Activated naive CD8-positive, alpha-beta T cell treated with anti-CD3 and anti-CD28 coated beads for 36 hours (primary cell): ENCODE results near the gene TTLL8. TPM values are rescaled to one million over a fixed set of nuclear protein-coding genes. Genes with fewer than 3 reads are reported as not detected.

Source experiments
- DNase-seq: peaks from one replicate; pipeline ENCODE4 v3.0.0; 2021
- H3K27ac Mint-ChIP-seq: one replicate; pipeline ENCODE4 v1.8.0; 2022; ENCODE audit warnings: mild to moderate bottlenecking, moderate library complexity, mixed read lengths
- H3K27me3 Mint-ChIP-seq: one replicate; pipeline ENCODE4 v1.8.0; 2022; ENCODE audit warnings: mild to moderate bottlenecking, mixed read lengths
- H3K36me3 Mint-ChIP-seq: one replicate; pipeline ENCODE4 v1.8.0; 2021; ENCODE audit warnings: mild to moderate bottlenecking, mixed read lengths
- H3K4me1 Mint-ChIP-seq: one replicate; pipeline ENCODE4 v1.8.0; 2021; ENCODE audit warnings: mixed read lengths
- H3K4me3 Mint-ChIP-seq: one replicate; pipeline ENCODE4 v1.8.0; 2022; ENCODE audit warnings: mild to moderate bottlenecking, moderate library complexity, mixed read lengths
- H3K9me3 Mint-ChIP-seq: one replicate; pipeline ENCODE4 v1.8.0; 2022; ENCODE audit warnings: mixed read lengths
- total RNA-seq, 2 experiments: library from RNA; stranded (reverse); gene quantifications; one replicate each; pipeline ENCODE4 v1.2.3, GENCODE V29; 2021

The TTLL8 gene
- total RNA-seq, 2 experiments from 2014 or later = not detected

DNA sequence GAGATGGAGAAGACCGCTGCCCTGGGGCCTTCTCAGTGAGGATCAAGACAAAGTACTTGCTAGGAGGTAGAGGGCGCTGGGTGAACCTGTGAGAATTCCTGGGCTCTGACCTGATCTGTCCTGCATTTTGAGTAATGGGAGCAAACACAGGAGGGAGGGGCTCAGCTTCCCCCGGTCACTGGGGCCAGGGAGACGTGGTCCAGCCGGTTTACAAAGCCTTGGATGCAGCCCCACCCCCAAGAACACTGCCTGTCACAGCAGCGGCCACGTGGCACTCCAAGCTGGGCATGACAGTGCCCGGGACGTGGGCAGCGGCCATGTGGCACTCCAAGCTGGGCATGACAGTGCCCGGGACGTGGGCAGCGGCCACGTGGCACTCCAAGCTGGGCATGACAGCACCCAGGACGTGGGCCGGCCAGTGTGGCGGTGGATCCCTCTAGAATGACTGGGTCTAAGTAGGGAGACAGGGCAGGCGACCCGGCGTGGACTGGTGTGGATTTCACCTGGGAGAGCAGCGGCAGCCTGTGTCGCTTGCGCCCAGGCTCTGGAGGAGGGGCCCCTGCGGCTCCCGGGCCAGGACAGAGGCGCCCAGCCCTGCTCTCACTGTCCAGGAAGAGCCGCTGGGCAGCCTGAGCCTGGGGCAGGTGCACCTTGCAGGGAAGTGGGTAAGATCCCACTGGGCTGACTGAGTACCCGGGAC is 2.5 kb upstream of the TTLL8 start:
- Mint-ChIP-seq H3K27me3 (peaks cover 45% of the 10 kb centered on the region), H3K4me1 (no peaks in the 10 kb centered on the region), H3K27ac (no peak overlapping the region), H3K36me3 (no peaks in the 10 kb centered on the region), H3K4me3 (no peak overlapping the region), H3K9me3 (no peaks in the 10 kb centered on the region)
- DNase-seq = no peak

DNA sequence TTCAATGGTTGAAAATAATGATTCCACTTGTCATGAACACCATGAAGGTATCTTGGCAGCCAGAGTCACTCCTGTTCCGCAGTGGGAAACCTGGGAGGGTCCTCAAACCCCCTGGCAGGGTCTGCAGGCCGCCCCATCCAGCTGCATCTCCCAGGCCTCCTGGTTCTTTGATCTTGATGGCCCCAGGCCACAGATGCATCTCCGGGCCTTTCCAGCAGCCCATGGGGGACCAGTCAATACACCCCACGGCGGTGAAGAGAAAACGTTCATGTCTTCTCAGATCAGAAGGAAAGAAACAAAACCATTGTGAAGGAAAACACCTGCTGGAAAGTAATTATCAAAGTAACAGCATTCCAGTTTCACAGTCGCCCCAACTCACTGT is 1.8 kb upstream of the TTLL8 start:
- H3K4me1 Mint-ChIP-seq = no peaks in the 10 kb centered on the region
- no peak for DNase-seq
- H3K9me3 Mint-ChIP-seq = no peaks in the 10 kb centered on the region
- no peaks in the 10 kb centered on the region for H3K36me3 Mint-ChIP-seq
- H3K4me3 Mint-ChIP-seq = no peak overlapping the region
- H3K27ac Mint-ChIP-seq = no peak overlapping the region
- H3K27me3 Mint-ChIP-seq = peaks cover 50% of the 10 kb centered on the region

DNA sequence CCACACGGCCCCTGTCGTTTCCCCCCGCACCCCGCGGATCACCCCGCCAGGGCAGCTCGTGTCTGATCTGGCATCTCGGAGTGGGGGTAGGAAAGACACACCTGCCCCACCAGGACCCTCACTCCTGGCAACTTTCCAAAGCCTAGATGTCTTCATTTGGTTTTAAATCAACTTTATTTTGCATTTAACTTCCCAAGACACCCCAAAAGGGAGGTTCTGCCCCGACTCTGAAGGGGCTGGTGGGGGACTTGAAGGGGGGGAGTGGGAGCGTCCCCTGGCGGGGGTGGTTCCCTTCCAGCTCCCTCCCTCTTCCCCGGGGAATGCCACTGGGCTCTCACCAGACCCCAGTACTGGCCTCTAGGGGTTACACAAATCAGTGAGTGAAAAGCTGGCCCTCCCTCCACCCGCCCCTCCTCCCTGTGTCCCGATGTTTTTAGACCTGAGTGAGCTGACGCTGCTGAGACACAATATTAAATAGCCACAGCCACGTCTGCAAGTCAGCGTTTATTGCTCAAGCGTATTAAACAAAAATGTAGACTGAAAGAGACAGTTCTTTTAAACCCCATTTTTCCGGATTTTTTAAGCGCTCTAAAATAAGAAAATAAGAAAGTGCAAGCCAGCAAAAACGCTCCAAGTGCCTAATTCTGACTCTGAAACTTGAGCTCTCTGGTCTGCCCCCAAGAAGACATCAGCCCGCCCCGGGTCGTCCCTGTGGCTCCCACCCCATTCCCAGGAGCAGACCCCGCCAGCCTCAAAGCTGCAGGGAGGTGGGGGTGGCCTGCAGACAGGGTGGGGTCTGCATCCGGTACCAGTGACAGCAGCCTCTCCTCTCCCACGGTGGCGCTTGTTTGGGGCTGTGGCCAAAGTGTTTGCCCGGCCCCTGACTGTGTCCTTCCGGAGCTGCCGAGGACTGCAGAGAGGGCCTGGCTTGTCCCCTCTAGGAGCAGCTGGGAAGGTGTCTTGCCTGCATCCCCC is 1.1 kb upstream of the TTLL8 start:
- H3K9me3 Mint-ChIP-seq = no peaks in the 10 kb centered on the region

DNA sequence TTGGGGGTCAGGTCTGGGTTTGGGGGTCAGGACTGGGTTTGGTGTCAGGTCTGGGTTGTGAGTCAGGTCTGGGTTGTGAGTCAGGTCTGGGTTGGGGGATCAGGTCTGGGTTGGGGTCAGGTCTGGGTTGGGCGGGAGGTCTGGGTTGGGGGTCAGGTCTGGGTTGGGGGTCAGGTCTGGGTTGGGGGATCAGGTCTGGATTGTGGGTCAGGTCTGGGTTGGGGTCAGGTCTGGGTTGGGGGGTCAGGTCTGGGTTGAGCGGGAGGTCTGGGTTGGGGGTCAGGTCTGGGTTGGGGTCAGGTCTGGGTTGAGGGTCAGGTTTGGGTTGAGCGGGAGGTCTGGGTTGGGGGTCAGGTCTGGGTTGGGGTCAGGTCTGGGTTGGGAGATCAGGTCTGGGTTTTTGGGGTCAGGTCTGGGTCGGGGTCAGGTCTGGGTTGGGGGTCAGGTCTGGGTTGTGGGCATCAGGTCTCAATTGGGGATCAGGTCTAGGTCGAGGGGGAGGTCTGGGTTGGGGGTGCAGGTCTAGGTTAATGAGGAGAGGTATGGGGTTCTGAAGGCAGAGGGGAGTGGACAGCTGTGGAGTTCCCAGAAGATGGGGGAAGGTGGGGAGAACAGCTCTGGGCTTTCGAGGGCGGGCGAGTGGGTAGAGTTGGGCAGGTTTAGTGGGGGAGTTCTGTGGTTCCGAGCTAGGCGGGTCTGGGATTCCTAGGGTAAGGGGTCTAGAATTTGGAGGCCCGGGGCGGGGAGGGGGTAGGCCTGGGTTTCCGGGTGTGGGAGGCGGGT is 629 bp downstream of the TTLL8 start:
- DNase-seq = no peak
- Mint-ChIP-seq H3K27ac (no peak overlapping the region), H3K36me3 (peaks cover 1% of the 10 kb centered on the region), H3K4me1 (no peaks in the 10 kb centered on the region), H3K27me3 (peaks cover 62% of the 10 kb centered on the region), H3K9me3 (peaks cover 4% of the 10 kb centered on the region), H3K4me3 (no peak overlapping the region)

More for the DNA sequence above, 1.1 kb upstream of the TTLL8 start:
- H3K27me3 Mint-ChIP-seq = peaks cover 55% of the 10 kb centered on the region
- H3K4me3 Mint-ChIP-seq = peak overlapping the region; percentile 18
- no peaks in the 10 kb centered on the region for H3K36me3 Mint-ChIP-seq
- H3K27ac Mint-ChIP-seq = no peak overlapping the region
- no peak for DNase-seq
- H3K4me1 Mint-ChIP-seq = no peaks in the 10 kb centered on the region

DNA sequence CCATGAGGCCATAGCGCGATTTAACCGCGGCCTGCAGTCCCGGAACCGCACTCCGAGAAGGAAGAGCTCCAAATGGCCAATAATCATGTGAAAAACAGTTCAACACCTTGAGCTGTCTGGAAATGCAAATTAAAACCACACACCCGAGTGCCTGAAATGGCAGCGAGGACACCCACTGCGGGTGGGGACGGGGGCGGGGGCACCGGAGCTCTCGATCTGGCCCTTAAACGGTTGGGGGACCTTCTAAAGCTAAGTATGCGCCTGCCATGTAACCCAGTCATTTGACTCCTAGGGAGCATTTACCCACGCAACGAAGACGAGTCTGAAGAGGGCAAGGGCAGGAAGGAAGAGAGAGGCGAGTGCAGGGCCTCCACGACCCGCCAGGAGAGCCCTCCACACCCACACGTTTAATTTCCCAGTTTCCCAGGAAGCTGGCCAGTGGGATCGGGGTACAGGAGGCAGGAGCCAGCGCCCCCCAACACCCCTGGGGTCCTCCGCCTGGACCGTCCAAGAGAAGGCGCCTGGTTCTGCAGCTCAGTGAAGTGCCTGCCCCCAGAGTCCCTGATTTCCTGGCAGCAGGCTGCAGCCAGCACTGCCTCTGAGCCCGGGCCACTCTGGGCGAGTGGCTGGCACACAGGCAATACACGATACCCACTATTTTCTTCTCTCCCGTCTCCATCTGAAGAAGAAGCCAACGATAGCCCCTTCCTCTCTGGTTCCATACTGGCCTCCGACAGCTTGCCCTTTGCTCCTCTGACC is 1.7 kb downstream of the TTLL8 start:
- no peak overlapping the region for H3K27ac Mint-ChIP-seq
- no peaks in the 10 kb centered on the region for H3K4me1 Mint-ChIP-seq
- DNase-seq = no peak
- H3K9me3 Mint-ChIP-seq = peaks cover 4% of the 10 kb centered on the region
- H3K36me3 Mint-ChIP-seq = peaks cover 1% of the 10 kb centered on the region
- H3K27me3 Mint-ChIP-seq = peaks cover 65% of the 10 kb centered on the region
- H3K4me3 Mint-ChIP-seq = no peak overlapping the region

DNA sequence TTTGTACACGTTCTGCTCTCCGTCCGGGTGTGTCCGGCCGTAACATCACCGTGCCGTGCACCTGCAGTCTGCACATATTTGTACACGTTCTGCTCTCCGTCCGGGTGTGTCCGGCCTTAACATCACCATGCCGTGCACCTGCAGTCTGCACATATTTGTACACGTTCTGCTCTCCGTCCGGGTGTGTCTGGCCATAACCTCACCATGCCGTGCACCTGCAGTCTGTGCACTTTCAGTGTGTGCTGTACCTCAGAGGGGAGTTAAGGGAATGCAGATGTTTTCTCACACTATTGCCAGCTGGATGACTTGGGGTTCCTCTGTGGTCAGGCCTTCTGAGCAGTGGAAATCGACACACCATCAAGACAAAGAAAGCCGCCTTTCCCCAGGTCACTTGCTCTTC is 4.2 kb downstream of the TTLL8 start:
- H3K36me3 Mint-ChIP-seq = peaks cover 1% of the 10 kb centered on the region
- H3K4me1 Mint-ChIP-seq = no peaks in the 10 kb centered on the region
- peaks cover 47% of the 10 kb centered on the region for H3K27me3 Mint-ChIP-seq
- no peak overlapping the region for H3K4me3 Mint-ChIP-seq
- no peak overlapping the region for H3K27ac Mint-ChIP-seq
- no peak for DNase-seq
- peaks cover 4% of the 10 kb centered on the region for H3K9me3 Mint-ChIP-seq

DNA sequence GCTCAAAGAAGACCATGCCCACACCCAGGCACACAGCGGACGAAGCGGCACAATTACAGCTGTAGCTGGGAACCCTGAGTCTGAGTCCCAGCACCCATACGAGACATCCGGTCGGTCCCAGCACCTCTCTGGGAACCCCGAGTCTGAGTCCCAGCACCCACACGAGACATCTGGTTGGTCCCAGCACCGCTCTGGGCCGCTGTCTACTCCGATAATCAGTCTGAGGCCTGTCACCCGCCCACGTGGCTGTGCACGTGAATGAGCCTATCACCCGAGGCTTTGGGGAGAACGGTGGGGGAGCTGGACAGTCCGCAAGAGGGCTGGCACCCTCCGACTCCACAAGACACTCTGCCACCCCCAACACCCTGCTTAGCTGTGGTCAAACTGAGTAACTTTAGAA is 6.2 kb downstream of the TTLL8 start:
- no peak for DNase-seq
- Mint-ChIP-seq H3K9me3 (peaks cover 4% of the 10 kb centered on the region), H3K4me3 (no peak overlapping the region), H3K4me1 (no peaks in the 10 kb centered on the region), H3K27ac (no peak overlapping the region), H3K27me3 (peaks cover 34% of the 10 kb centered on the region), H3K36me3 (peaks cover 1% of the 10 kb centered on the region)

DNA sequence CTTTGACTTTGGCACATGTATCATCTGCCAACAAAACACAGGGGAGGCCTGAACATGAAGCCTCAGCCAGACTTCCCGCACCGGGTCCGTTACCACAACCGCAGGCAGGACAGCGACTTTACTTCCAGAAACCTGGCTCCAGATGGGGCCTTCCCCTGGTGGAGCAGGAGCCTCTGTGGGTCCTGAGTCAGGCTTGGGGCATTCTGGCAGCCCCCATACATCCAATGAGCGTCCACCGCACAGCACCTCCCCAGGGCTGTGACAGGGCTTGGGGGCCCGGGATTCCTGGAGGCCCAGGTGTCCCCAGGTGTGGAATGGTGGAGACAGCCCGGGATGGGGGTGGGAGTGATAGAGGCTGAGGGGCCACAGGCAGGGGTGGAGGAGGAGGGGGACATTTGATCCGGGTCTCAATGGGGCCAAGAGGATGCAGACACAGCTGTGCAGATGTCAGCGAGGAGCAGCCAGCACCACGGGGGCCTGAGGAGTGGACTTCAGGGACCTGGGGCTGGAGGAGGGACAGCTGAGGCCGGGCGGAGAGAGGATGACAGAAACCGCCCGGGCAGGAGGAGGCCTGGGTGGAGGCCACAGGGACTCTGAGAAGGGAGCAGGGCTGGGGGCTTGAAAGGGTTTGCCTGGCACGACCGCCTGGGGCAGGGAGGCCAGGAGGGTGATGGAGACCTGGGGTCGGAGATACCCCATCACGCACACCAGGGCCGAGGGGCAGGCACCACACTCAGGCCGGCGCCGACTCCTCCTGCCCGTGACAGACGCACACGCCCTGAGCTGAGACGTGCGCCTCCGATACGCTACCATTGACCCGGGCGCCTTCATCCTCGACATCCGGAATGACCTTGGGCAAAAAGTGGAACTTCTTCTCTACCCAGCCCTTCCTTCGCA is 8.6 kb downstream of the TTLL8 start:
- Mint-ChIP-seq H3K4me1 (peaks cover 4% of the 10 kb centered on the region), H3K9me3 (peaks cover 4% of the 10 kb centered on the region), H3K27ac (no peak overlapping the region), H3K36me3 (peaks cover 1% of the 10 kb centered on the region), H3K4me3 (no peak overlapping the region), H3K27me3 (peaks cover 16% of the 10 kb centered on the region)
- DNase-seq = no peak

DNA sequence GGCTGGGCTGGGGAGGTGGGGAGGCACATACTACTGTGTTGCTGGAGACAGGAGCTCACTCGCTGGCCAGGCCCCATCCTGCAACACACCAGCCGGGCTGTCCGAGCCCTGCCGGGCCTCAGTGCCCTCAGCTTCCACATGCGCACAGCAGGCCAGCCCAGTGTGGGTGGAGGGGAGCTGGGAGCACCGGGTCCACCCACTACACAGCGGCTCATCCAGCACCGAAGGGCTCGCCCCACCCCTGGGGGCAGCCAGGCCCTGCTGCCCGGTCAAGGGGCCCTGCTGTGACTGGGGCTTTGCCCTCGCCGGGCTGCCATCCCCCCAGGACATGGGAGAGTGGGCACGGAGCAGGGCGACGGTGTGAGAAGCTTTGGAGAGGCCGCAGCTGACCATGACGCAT is 9.3 kb downstream of the TTLL8 start:
- H3K4me3 Mint-ChIP-seq = no peak overlapping the region
- peaks cover under 1% of the 10 kb centered on the region for H3K36me3 Mint-ChIP-seq
- H3K9me3 Mint-ChIP-seq = peaks cover 4% of the 10 kb centered on the region
- H3K27ac Mint-ChIP-seq = no peak overlapping the region
- peaks cover 17% of the 10 kb centered on the region for H3K27me3 Mint-ChIP-seq
- peaks cover 6% of the 10 kb centered on the region for H3K4me1 Mint-ChIP-seq
- DNase-seq = no peak

DNA sequence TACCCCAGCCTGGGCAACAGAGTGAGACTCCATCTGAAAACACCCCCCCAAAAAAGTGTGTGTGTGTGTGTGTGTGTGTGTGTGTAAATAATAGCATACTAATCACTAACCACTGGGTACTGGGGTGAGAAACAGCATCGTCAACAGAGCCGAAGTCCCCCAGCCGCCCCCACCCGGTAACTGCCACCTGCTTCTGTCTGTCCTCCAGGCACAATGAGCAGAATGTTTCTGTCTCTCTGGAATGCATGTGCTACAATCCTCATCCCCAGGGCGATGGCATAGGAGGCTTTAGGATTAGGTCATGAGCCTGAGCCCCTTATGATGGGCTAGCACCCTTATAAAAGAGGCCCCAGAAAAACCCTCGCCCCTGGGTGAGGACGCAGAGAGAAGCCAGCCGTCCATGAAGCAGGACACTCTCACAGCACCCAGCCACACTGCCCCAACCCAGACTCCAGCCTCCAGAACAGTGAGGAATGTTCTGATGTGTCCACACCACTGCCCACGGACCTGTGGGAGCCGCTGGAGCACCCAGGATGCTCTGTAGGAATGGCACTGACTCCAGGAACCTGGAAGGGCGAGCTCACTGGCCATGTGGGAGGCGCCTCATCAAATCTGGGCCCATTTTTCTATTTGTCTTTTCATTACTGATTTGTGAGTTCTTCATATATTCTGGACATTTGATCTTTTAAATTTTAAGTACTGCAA is 9.9 kb downstream of the TTLL8 start:
- peaks cover 5% of the 10 kb centered on the region for H3K9me3 Mint-ChIP-seq
- peaks cover 19% of the 10 kb centered on the region for H3K27me3 Mint-ChIP-seq
- no peaks in the 10 kb centered on the region for H3K36me3 Mint-ChIP-seq
- H3K4me1 Mint-ChIP-seq = peaks cover 6% of the 10 kb centered on the region
- no peak overlapping the region for H3K27ac Mint-ChIP-seq
- H3K4me3 Mint-ChIP-seq = no peak overlapping the region
- no peak for DNase-seq

DNA sequence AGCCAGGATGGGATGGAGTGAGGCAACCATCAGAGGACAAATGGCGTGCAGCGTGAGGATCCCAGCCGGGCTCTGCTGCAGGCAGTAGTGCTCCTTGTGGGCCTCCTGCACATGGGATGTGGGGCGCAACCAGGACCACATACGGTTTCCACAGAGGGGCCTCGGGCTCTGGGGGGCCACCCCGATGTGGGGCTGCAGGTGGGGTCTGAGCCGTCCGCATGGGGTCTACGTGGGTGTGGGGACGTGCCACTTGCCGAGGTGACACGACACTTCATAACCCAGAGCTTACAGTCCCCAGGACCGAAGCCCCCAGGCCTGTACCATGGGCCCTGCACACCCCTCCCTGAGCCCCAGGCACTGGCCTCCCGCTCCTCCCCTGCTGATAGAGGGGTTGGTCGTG is 10.8 kb downstream of the TTLL8 start:
- peaks cover 6% of the 10 kb centered on the region for H3K4me1 Mint-ChIP-seq

DNA sequence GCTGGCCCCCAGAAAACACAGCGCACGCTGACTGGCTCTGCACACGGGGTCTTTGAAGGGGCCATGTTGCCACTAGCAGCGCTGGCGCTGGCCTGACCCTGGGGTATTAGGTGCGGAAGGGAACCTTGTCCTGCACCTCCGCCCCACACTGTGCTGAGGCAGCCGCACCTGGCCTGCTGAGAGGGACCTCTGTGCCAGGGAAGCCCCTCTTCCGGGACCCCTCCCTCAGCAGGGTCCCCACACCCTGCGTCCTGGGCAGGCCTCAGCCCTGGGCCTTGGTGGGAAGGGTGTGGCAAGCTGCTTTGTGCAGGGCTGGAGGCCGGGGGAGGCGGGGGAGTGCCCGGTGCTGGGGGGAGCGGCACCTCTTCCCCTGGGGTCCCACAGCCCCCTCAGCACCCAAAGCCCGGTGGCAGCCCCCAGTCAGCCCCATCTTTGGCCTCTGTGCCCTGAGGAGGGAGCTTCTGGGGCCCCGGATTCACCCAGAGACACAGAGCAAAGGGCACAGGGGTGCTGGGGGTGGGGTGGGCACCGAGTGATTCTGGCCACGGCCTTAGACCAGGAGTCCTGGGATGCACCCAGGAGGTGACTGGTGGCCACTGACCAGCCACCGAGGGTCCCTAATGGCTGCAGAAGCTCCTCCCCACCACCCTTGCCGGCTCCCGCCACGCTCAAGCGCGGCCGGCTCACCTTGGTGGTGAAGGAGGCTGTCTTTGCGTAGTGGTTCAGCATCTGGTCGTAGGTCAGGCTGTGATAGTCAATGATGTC is 11.4 kb downstream of the TTLL8 start:
- Mint-ChIP-seq H3K9me3 (peaks cover 2% of the 10 kb centered on the region), H3K4me3 (no peak overlapping the region), H3K27ac (no peak overlapping the region), H3K36me3 (no peaks in the 10 kb centered on the region), H3K4me1 (peaks cover 6% of the 10 kb centered on the region), H3K27me3 (peaks cover 28% of the 10 kb centered on the region)
- DNase-seq = no peak

More for the DNA sequence above, 10.8 kb downstream of the TTLL8 start:
- Mint-ChIP-seq H3K4me3 (no peak overlapping the region), H3K36me3 (no peaks in the 10 kb centered on the region), H3K9me3 (peaks cover 2% of the 10 kb centered on the region), H3K27ac (no peak overlapping the region), H3K27me3 (peaks cover 26% of the 10 kb centered on the region)
- DNase-seq = no peak

DNA sequence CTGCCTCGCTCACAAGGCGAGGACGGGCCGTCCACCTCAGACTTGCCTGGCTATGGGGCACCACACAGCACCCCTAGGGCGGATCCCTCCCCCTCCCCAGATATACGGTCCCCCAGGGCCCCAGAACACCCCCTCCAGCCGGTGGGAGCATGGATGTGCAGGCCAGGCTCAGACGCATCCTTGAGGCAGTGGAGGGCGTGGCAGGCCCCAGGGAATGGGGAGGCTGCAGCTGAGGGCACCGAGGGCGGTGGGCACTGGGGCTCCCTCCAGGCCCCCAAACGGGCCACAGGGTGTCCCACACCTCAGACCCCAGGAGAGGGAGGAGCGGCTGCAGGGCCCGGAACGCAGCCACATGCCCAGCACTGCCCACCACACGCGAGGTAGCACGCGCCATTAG is 12.1 kb downstream of the TTLL8 start:
- Mint-ChIP-seq H3K4me3 (no peak overlapping the region), H3K36me3 (no peaks in the 10 kb centered on the region), H3K4me1 (peaks cover 6% of the 10 kb centered on the region), H3K27me3 (peaks cover 24% of the 10 kb centered on the region), H3K27ac (no peak overlapping the region), H3K9me3 (peaks cover 2% of the 10 kb centered on the region)
- no peak for DNase-seq
